Measurements from ENCODE around the gene SH2D3C.

SH2D3C gene

DNA sequence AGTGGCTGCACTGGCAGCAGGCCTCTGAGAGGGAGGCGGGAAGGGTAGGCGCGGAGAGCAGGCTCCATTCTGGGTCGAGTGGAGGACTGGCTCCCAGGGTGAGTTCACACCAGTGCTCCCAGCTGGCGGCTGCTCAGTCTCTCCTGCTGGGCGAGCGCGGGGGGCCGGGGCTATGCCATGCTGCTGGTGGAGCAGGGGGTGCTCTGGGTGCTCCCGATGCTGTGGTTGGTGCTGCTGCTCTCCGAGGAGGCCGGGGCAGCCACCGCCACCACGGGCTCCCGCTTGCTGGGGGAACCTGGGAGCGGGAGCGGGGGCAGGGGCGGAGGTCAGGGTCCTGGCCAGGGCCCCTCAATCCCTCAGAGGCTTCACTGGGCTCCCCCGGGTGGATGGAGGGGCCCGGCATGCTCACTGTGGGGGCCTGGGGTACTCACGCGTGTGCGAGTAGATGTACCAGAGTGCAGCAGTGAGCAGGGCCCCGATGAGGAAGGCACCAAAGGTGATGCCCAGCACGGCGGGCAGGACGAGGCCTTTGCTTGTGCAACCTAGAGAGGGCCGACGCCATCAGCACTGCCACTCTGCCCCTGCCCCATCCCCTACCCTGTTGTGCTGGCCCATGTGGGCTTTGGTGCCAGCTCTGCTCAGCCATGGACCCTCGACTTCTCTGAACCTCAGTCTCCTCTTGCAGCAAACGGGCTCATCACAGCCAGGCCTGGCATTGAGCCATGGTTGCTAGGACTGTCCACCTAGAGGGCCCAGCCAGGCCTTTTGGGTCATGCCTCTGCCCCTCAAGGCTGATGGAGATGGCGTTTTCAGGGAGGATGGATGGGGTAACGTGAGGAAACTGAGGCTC lies 37.3 kb upstream of the SH2D3C start:
- TF ChIP-seq ESRRG (CRISPR knock-in tag; IDR thresholded peaks at IDR 0.05) (no peak), ZNF8 (CRISPR knock-in tag; IDR thresholded peaks at IDR 0.05) (no peak), TOX (CRISPR knock-in tag; IDR thresholded peaks at IDR 0.05; ENCODE audit: borderline replicate concordance) (no peak), ARNTL (CRISPR knock-in tag; IDR thresholded peaks at IDR 0.05; ENCODE audit: borderline replicate concordance, low read depth) (no peak), GLIS3 (CRISPR knock-in tag; IDR thresholded peaks at IDR 0.05) (no peak), RARB (CRISPR knock-in tag; IDR thresholded peaks at IDR 0.05) (no peak), OSR1 (CRISPR knock-in tag; IDR thresholded peaks at IDR 0.05) (no peak), BACH2 (CRISPR knock-in tag; IDR thresholded peaks at IDR 0.05; ENCODE audit: borderline replicate concordance) (no peak), TCF4 (CRISPR knock-in tag; IDR thresholded peaks at IDR 0.05; ENCODE audit: borderline replicate concordance) (no peak), ISL1 (CRISPR knock-in tag; IDR thresholded peaks at IDR 0.05) (no peak)
- TF ChIP-seq, protein P1, sequence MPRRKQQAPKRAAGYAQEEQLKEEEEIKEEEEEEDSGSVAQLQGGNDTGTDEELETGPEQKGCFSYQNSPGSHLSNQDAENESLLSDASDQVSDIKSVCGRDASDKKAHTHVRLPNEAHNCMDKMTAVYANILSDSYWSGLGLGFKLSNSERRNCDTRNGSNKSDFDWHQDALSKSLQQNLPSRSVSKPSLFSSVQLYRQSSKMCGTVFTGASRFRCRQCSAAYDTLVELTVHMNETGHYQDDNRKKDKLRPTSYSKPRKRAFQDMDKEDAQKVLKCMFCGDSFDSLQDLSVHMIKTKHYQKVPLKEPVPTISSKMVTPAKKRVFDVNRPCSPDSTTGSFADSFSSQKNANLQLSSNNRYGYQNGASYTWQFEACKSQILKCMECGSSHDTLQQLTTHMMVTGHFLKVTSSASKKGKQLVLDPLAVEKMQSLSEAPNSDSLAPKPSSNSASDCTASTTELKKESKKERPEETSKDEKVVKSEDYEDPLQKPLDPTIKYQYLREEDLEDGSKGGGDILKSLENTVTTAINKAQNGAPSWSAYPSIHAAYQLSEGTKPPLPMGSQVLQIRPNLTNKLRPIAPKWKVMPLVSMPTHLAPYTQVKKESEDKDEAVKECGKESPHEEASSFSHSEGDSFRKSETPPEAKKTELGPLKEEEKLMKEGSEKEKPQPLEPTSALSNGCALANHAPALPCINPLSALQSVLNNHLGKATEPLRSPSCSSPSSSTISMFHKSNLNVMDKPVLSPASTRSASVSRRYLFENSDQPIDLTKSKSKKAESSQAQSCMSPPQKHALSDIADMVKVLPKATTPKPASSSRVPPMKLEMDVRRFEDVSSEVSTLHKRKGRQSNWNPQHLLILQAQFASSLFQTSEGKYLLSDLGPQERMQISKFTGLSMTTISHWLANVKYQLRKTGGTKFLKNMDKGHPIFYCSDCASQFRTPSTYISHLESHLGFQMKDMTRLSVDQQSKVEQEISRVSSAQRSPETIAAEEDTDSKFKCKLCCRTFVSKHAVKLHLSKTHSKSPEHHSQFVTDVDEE (CRISPR knock-in tag; IDR thresholded peaks at IDR 0.05) = no peak
- TF ChIP-seq, protein P2, sequence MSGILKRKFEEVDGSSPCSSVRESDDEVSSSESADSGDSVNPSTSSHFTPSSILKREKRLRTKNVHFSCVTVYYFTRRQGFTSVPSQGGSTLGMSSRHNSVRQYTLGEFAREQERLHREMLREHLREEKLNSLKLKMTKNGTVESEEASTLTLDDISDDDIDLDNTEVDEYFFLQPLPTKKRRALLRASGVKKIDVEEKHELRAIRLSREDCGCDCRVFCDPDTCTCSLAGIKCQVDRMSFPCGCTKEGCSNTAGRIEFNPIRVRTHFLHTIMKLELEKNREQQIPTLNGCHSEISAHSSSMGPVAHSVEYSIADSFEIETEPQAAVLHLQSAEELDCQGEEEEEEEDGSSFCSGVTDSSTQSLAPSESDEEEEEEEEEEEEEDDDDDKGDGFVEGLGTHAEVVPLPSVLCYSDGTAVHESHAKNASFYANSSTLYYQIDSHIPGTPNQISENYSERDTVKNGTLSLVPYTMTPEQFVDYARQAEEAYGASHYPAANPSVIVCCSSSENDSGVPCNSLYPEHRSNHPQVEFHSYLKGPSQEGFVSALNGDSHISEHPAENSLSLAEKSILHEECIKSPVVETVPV (CRISPR knock-in tag; IDR thresholded peaks at IDR 0.05) = no peak

DNA sequence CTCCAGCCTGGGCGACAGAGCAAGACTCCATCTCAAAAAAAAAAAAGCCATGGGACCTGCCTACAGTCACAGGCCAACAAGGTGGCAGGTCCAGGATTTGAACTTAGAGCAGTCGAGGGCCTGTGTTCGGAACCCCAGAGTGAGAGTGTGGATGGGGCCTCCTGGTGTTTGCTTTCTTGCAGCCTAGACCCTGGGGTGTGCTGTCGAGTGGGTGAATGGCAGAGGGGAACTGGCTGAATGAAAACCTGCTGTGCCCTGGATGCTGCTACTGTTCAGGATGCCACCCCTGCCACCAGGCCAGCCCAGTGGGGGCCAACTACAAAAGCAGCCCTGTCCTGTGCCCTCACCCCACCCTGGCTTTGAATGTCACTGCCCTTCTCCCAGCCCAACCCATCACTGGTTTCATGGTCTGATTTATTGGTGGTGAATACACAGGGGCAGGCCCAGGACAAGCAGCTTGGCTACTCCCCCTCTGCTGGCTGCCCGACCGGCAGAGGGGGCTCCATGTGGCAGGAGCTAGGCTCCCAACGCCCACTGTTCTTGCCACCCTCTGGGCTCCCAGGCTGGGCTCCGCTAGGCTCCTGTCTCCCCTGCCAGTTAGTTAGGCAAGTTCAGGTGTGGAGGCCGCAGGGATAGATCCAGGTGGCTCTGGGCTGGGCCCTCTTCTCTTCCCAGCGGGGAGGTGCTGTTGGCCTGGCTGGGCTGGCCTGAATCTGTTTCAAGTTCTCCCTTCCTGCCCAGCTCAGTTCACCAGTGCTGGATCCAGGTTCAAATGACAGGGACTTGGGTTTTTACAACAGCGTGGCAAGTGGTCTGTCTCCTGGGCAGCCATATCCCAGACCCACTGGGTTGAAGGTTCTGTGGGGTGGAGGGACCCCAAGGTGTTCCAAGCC lies 36.4 kb upstream of the SH2D3C start:
- no peak; the same call in 2 of the 3 replicates for ATAC-seq
- TF ChIP-seq SNAI2 (CRISPR knock-in tag; IDR thresholded peaks at IDR 0.05) = no peak
- TF ChIP-seq ZFP3 (CRISPR knock-in tag; IDR thresholded peaks at IDR 0.05) = no peak
- TF ChIP-seq, protein P3, sequence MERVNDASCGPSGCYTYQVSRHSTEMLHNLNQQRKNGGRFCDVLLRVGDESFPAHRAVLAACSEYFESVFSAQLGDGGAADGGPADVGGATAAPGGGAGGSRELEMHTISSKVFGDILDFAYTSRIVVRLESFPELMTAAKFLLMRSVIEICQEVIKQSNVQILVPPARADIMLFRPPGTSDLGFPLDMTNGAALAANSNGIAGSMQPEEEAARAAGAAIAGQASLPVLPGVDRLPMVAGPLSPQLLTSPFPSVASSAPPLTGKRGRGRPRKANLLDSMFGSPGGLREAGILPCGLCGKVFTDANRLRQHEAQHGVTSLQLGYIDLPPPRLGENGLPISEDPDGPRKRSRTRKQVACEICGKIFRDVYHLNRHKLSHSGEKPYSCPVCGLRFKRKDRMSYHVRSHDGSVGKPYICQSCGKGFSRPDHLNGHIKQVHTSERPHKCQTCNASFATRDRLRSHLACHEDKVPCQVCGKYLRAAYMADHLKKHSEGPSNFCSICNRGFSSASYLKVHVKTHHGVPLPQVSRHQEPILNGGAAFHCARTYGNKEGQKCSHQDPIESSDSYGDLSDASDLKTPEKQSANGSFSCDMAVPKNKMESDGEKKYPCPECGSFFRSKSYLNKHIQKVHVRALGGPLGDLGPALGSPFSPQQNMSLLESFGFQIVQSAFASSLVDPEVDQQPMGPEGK (CRISPR knock-in tag; IDR thresholded peaks at IDR 0.05; ENCODE audit: borderline replicate concordance) = no peak
- no peak for TF ChIP-seq BACH2 (CRISPR knock-in tag; IDR thresholded peaks at IDR 0.05; ENCODE audit: borderline replicate concordance)
- TF ChIP-seq PPARA (CRISPR knock-in tag; IDR thresholded peaks at IDR 0.05; ENCODE audit: borderline replicate concordance) = no peak
- TF ChIP-seq ZNF565 (CRISPR knock-in tag; conservative IDR thresholded peaks at IDR 0.05; ENCODE audit: low read depth) = no peak
- TF ChIP-seq ZNF8 (CRISPR knock-in tag; IDR thresholded peaks at IDR 0.05) = no peak
- no peak for TF ChIP-seq ESRRG (CRISPR knock-in tag; IDR thresholded peaks at IDR 0.05)
- TF ChIP-seq, protein P1 (CRISPR knock-in tag; IDR thresholded peaks at IDR 0.05) = no peak
- no peak for TF ChIP-seq ZFP30 (CRISPR knock-in tag; IDR thresholded peaks at IDR 0.05)
- TF ChIP-seq TOX (CRISPR knock-in tag; IDR thresholded peaks at IDR 0.05; ENCODE audit: borderline replicate concordance) = no peak
- TF ChIP-seq ARNTL (CRISPR knock-in tag; IDR thresholded peaks at IDR 0.05; ENCODE audit: borderline replicate concordance, low read depth) = no peak
- TF ChIP-seq OSR1 (CRISPR knock-in tag; IDR thresholded peaks at IDR 0.05) = no peak

More for the DNA sequence above, 37.3 kb upstream of the SH2D3C start:
- ATAC-seq = peak; percentile 2; the same call in 1 of the 3 replicates
